NCI-H146 treated with DMSO at 0.1 percent for 48 hours (cell line): ENCODE data around the gene MYO1E.

Source experiments
- DNase-seq: peaks from one replicate; lab custom pipeline; 2025; ENCODE audit not compliant: unreplicated experiment; lab: John Stamatoyannopoulos, UW

Gene MYO1E

GRCh38 chr15:59203008-59203407, 169.7 kb downstream of the MYO1E start:
- no peak for DNase-seq

- DNase-seq: no peak
Measured at GRCh38 chr15:59200560-59200959, 172.1 kb downstream of the MYO1E start.

GRCh38 chr15:59199626-59200465, 172.8 kb downstream of the MYO1E start:
- DNase-seq: no peak

- no peak for DNase-seq
Measured at GRCh38 chr15:59197454-59197853, 175.2 kb downstream of the MYO1E start.

GRCh38 chr15:59196416-59196815, 176.3 kb downstream of the MYO1E start:
- DNase-seq: no peak

- no peak for DNase-seq
Measured at GRCh38 chr15:59194639-59195325, 177.9 kb downstream of the MYO1E start.

GRCh38 chr15:59191855-59192237, 180.8 kb downstream of the MYO1E start:
- DNase-seq: no peak

- DNase-seq: no peak
Measured at GRCh38 chr15:59190291-59190690, 182.4 kb downstream of the MYO1E start.

GRCh38 chr15:59189241-59189640, 183.4 kb downstream of the MYO1E start:
- DNase-seq: no peak

- no peak for DNase-seq
Measured at GRCh38 chr15:59186501-59186900, 186.2 kb downstream of the MYO1E start.

GRCh38 chr15:59185725-59186124, 186.9 kb downstream of the MYO1E start:
- no peak for DNase-seq

- no peak for DNase-seq
Measured at GRCh38 chr15:59180945-59181600, 191.6 kb downstream of the MYO1E start.

GRCh38 chr15:59179717-59180116, 193.0 kb downstream of the MYO1E start:
- no peak for DNase-seq

GRCh38 chr15:59178151-59178695, 194.4 kb downstream of the MYO1E start:
- no peak for DNase-seq

- DNase-seq: no peak
Measured at GRCh38 chr15:59177317-59177660, 195.4 kb downstream of the MYO1E start.

GRCh38 chr15:59176653-59177316, 195.9 kb downstream of the MYO1E start:
- DNase-seq: no peak

- peak; percentile 3 for DNase-seq
Measured at GRCh38 chr15:59174835-59175831, 197.5 kb downstream of the MYO1E start.

GRCh38 chr15:59174151-59174834, 198.4 kb downstream of the MYO1E start:
- DNase-seq: no peak

GRCh38 chr15:59173194-59173593, 199.5 kb downstream of the MYO1E start:
- no peak for DNase-seq
